GM18508 (cell line): ENCODE data around the gene KCNQ1OT1.
"Not testable (repeated sequence)": the region's sequence is repeated elsewhere in the genome, so short reads cannot be mapped to it uniquely, and the experiment has no call there.

ENCODE experiments used
- ATAC-seq: cut with Tn5 transposase; IDR thresholded peaks from one replicate; pipeline ENCODE4 v1.9.1; 2021; ENCODE audit warnings: moderate number of reproducible peaks; ENCODE audit not compliant: insufficient read depth, unreplicated experiment

KCNQ1OT1 gene

DNA sequence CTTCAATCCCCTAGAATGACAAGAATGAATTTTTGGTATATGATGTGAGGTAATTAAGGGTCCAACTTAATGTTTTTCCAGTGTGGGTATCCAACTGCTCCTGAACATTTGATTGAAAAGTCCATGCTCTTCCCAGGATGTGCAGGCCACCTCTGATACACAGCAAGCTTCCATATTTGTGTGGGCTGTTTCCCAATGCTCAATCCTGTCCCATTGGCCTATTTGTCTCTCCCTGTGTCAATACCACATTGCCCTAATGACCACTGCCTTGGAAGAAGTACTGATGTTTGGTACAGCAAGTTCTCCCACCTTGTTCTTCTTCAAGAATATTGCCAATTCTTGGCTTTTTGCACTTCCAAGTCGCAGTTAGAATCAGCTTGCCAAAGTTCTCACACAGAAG, 42.9 kb downstream of the KCNQ1OT1 start:
- ATAC-seq: no peak

DNA sequence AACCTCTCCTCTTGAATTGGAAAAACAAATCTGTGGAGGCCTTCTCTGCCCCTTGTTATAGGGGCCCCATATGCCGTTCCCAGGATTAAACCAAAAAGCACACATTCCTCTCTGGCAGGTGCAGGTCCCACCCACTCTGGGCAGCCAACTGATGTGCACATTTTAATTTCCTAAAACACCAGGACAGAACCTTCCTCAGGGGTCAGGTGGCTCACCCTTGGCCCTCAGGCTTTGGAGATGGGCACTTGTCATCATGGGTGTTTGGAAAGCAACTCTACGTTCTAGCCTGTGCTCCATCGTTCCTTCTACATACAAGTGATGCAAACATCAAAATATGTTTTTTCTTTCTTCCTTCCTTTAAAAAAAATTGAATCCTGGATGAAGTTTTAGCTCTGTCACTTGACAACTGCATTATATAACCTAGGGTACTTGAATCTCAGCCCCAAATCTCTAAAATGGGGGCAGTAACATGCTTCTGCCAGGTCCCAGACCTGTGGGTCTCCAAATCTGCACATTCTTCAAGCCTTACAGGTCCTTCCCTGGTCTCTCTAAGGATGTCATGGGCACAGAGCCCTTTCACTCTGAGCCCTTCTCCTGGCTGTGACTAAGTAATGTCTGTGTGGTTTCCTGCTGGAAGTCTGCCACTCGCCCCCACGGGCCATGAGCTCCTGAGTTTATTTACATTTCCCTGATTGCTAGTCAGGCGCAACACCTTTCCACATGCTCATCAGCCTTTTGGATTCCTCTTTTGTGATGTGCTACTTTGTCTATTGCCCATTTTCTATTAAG, 43.8 kb downstream of the KCNQ1OT1 start:
- ATAC-seq: no peak

DNA sequence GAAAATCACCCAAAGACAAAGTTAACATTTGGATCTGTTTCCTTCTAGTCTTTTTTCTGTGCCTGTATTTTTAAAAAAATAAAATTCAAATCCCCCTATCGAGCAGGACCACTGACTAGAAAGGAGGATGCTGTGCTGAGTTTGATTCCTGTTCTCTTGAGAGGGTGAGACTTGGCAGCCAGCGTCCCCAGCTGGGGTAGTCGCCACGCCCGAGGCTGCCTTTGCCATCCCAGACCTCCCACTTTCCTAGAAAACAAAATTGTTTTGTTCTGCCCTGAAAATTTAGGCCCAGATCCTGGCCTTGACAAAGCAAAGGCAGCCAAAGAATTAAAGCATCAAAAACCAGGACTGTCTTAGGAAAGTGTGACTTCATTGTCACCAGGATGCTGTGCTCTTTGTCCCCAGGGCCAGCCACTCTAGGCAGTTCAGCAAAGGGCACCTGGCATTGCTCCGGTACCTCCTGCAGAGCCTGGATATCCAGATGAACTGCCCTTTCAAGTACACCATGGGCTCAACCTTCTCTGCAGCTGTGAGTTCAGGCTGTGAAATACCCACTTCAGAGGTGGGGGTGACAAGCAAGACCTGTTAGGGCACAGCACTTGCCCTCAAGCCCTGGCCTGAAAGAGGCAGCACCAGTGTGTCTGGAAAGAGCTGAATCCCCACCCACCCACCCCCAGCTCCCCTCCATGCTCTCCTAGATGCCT, 44.6 kb downstream of the KCNQ1OT1 start:
- ATAC-seq: no peak

DNA sequence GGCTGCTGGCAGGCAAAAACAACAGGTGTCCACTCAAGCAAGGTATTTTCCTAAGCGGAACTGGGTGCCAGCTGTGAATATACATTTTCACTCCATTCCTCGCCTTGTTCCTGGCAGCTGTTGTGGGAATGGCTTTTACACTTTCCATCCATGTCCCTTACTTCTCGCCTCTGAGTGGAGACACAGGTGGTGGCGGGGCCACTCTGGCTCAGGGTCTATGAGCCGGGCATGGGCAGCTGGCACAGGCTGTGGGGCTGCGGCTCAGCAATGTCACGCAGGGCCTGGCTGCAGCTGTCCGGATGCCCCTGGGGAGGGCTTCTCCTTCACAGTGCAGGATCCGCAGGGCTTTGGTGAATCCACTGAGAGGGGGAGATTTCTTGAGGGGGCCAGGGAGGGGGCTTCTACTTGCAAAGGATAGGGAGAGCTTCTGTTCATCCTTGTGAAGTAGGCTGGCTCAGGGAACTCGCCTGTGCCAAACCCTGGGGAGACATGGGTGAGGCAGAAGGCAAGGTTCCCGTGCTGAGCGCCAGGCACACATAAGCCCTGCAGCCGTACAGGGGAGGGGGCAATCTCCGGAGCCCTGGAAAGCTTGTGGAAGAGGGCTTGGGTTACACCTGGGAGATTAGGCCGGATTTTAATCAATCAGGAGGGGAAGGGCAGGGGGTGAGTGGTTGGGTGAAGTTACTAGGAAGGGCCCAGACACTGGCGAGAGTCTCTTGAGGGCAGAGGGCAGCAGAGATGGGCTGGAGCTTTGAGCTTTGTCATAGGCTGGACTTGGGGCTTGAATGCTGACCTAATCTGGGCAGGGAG, 45.7 kb downstream of the KCNQ1OT1 start:
- ATAC-seq: no peak

DNA sequence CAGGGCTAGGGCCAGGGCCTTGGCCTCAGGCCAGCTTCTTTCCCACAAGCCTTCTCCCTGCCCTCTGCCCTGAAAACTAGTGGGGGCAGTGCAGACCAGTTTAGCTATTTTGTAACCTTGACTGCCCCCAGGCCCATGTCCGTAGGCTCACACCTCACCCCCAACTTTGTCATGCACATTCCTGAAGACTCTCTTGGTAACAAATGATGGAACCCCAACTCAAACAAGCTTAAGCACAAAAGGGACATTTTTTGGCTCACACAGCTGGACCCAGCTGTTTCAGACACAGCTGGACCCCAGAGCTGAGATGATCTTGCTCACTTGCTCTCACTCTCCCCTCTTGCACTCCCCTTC, 46.6 kb downstream of the KCNQ1OT1 start:
- no peak for ATAC-seq

DNA sequence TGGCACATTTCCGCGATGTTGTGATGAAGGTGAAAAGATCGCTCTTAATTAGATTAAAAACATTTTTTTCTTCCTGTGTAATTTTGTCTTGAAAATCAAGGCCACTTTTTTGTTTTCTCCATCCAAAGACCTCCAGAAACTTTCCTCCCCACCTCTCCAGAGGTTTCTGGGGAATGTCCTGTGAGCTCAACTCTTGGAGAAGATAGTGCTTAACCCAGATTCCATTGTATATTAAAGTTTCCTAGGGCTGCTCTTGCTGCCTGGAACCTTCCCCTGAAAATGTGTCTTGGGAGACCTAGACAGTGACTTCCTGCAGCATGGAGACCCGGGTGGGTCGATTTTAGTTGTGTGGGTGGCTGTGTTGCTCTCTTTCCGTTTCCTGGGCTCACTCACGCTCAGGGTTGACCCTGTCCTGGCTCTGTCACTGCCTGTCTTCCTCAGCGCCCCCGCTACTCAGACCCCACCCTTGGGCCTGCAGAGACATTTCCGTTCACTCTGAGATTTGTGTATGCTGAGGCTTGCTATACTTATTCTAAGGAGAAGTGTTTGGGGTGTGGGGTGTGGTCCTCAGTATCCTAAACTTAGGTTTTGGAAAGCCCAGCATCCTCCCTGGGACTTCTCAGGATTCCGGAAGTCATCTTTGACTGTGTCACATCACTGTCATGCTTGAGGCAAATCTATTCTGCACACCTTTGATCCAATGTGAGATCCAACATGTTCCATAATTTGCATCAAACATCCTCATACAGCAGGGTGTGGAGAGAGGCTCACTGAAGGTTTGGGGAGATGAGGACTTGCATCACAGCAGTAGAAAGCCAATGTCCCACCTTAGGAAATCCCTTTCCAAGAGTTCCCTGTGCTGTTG, 47.2 kb downstream of the KCNQ1OT1 start:
- ATAC-seq: no peak

DNA sequence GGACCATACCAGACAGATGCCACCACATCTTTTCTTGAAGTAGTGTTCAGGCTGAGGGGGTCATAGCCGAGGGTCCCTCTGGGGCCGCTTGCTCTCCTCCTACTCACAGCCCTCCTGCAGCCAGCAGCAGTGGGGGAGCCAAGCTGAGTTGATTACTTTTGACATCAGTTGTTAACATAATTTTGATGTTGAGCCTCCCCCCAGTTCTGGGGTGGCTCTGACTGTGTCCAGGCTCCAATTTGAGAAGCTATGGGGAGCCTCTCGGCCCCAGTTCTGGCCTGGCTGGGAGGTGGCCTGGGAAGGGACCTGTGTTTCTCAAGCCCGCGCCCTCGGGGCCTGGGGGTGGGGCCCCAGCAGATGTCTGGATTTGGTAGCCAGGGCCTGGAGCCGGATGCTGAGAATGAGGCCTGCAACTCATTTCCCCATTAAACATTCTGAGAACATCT, 47.9 kb downstream of the KCNQ1OT1 start:
- no peak for ATAC-seq

DNA sequence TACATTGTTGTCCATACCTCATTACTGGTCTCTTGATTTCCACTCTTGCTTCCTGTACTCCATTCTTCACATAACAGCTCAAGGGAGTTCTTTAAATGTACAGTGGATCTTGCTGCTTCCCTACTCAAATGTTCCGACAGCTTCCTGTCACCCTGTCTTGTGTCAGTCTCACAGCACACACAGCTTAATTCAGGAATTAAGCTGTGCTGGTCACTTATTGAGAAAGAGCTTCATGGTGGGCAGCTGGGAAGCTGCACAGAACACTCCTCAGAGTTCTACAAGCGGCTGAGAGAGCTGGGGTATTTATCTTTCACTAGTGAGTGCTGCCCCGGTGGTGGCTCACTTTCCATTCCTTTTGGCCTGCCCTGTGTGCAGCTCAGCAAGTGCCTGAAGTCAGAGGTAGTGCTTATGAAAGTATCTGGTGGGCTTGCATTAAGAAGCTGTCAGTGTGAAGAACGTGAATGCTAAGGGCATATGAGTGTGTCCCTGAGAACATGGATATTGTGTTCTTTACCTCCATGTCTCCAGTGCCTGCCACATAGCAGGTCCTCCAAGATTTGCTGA, 48.7 kb downstream of the KCNQ1OT1 start:
- ATAC-seq: no peak

DNA sequence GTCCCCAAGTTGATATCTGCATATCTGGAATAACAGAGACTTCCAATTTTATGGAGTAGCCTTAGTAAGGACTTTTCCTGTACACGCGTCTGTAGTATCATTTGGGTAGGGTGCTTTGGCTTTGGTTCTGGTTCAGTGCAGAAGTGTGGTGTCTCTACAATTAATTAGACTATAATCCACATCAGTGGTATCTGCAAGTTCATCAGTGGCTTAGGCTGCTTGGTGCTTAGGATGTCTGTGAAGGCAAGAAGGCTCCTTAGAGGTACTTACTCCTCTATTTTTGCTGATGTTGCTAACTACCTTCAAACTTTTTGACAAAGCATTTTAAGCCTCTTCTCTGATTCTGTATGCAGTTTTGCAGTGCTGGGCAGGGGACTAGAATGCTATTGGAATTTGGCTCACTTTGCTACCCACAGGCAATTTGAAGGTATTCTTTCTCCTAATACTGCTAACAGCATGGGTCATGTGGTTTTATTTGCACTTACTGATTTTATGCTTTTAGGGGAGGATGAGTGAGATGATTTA, 49.4 kb downstream of the KCNQ1OT1 start:
- no peak for ATAC-seq

DNA sequence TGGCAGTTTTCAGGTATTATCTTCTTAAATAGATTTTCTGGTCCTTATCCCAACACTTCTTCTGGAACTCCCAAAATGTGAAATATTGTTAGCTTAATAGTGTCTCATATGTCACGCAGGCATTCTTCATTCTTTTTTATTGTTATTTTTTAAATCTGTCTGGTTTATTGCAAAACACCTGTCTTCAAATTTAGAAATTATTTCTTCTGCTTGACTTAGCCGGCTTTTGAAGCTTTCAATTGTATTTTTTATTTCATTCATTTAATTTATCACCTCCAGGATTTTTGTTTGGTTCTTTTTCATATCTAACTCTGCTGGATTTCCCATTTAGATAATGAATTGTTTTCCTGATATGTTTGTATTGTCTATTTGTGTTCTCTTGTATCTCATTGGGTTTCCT, 49.9 kb downstream of the KCNQ1OT1 start:
- no peak for ATAC-seq

DNA sequence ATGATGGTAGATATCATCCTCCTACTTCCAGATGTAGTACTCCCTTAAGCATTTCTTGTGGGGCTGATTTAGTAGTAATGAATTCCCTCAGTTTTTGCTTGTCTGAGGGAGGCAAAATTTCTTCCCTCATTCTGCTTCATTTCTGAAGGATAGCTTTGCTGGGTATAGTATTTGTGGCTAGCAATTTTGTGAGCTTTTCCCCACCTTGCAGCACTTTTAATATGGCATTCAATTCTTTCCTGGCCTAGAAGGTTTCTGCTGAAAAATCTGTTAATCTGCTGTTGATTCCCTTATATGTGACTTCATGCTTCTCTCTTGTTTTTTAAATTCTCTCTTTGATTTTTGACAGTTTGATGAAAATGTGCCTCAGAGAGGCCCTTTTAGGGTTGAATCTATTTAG, 50.4 kb downstream of the KCNQ1OT1 start:
- no peak for ATAC-seq

DNA sequence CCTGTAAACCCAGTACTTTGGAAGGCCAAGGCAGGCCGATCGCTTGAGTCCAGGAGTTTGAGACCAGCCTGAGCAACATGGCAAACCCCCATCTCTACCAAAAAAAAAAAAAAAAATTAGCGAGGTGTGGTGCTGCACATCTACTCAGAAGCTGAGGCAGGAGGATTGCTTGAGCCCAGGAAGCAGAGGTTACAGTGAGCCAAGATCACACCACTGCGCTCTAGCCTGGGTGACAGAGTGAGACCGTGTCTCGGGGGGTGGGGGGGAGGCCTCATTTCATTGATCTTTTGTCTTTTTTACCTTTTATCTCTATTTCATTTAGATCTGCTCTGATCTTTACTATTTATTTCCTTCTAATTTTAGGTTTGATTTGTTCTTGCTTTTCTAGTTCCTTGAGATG, 51.8 kb downstream of the KCNQ1OT1 start:
- ATAC-seq: no peak

DNA sequence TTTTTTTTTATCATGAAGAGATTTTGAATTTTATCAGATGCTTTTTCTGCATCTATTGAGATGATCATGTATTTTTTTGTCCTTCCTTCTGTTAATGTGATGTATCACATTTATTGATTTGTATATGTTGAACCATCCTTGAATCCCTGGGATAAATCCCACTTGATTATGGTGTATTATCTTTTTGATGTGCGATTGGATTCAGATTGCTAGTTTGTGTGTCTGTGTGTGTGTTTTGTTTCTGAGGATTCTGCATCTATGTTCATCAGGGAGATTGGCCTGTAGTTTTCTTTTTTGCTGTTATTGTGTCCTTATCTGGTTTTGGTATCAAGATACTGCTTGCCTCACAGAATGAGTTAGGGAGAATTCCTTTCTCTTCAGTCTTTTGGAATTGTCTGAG, 52.6 kb downstream of the KCNQ1OT1 start:
- ATAC-seq: no peak

DNA sequence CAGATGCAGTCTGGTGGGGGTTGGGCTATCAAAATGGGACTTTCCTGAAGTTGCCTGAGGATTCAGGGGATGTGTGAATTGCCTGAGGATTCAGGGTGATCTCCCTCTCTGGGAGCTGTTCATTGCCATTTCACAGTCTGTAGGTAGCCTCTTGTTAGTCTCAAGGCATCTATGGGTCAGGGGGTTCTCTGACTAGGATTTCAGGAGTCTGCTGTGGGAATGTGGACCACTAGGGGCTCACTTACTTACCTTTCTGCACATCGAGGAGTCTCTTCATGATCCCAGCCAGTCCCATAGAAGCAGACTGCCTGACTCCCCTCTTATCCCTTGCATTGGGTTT, 54.0 kb downstream of the KCNQ1OT1 start:
- ATAC-seq: no peak

DNA sequence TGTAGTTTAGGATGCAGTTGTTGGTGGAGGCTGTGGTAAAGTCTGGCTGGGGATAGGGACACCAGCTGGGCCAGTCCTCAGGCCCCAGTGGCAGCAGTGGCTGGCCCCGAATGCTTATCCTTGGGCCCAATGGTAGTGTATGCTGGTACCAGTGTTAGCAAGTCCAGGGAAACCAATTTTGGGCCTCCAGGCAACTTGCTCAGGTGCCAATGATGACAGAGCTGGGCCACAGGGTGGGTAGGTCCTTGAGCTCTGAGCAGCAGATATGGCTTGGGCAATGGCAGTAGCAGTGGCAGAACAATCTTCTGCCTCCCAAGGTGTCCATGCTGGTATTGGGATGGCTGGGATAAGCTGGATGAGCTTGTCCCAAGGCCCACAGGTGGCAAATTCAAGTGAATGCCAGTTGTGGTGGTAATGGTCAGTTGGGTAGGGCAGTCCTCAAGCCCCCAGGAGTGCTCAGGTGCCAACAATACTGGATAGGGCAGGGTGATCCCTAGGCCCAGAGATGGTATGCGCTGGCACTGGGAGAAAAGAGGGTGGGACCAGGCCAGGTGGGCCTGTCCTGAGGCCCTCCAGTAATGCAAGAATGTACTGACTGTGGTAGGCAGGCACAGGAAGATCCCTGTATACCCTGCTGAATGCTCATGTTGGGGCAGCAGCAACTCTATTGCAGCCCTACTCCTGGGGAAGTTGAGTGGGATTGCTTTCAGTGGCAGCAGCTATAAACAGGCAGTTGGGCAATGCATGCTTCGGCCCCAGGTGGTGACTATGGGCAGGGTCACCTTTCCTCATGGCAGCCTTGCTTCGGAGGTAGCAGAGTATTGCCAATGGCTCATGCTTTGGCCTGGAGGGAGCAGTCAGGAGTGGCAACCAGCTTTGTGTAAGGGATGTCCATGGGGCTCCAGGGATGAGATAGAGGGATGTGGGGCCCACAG, 54.7 kb downstream of the KCNQ1OT1 start:
- no peak for ATAC-seq

DNA sequence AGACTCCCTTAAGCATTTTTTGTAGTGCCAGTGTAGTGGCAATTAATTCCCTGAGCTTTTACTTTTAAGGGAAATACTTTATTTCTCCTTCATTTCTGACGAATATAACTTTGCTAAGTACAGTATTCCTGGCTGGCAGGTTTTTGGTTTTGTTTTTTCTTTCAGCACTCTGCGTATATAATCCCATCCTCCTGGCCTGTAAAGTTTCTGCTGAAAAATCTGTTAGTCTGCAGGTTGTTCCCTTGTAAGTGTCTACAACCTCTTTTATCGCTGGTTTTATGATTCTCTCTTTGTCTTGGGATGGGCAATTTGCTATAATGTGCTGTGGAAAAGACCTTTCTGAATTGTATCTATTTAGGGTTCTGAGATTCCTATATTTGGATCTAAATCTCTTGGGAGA, 56.0 kb downstream of the KCNQ1OT1 start:
- no peak for ATAC-seq

DNA sequence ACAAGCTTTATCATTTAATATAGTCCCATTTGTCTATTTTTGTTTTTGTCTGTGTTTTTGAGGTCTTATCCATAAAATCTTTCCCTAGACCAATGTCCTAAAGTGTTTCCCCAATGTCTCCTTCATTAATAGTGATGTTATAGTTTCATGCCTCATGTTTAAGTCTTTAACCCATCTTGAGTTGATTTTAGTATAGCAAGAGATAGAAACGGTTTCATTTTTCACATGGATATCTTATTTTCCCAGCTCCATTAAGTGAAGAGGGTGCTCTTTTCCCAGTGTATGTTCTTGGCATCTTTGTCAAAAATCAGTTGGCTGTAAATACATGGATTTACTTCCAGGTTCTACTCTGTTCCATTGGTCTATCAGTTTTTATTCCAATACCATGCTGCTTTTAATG, 58.2 kb downstream of the KCNQ1OT1 start:
- no peak for ATAC-seq

DNA sequence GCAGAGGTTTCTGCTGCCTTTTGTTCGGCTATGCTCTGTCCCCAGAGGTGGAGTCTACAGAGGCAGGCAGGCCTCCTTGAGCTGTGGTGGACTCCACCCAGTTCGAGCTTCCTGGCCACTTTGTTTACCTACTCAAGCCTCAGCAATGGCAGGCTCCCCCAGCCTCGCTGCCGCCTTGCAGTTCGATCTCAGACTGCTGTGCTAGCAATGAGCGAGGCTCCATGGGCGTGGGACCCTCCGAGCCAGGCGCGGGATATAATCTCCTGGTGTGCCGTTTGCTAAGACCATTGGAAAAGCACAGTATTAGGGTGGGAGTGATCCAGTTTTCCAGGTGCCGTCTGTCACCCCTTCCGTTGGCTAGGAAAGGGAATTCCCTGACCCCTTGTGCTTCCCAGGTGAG, 60.0 kb downstream of the KCNQ1OT1 start:
- not testable (repeated sequence) for ATAC-seq

DNA sequence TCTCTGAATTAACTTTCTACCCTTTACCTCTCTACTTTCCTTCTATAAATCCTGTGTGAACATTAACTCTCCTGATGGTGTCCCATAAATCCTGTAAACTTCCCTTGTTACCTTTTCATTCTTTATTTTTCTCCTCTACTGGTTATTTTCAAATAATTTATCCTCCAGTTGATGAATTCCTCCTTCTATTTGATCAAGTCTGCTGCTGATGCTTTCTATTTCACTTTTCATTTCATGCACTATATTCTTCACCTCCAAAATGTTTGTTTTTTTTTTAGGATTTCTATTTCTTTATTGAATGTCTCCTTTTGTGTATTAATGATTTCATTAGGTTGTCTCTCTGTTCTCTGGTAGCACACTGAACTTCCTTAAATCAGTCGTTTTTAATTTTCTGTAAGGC, 68.6 kb downstream of the KCNQ1OT1 start:
- ATAC-seq: no peak
